ENCODE data around the gene IRF9. TPM values are rescaled to one million over a fixed set of nuclear protein-coding genes. Genes with fewer than 3 reads are reported as not detected.

IRF9 gene
- total RNA-seq, 2 experiments from 2014 or later, result 133 to 136 TPM

GRCh38 chr14:24186831-24187538 lies 25.9 kb downstream of the IRF9 start:
- Mint-ChIP-seq H3K36me3 (peaks cover 24% of the 10 kb centered on the region), H3K27me3 (no peaks in the 10 kb centered on the region), H3K27ac (peak overlapping the region; percentile 54), H3K9me3 (no peaks in the 10 kb centered on the region), H3K4me3 (peak overlapping the region; percentile 93), H3K4me1 (peaks cover 32% of the 10 kb centered on the region)
- no peak for DNase-seq

- H3K27me3 Mint-ChIP-seq, result no peaks in the 10 kb centered on the region
- peaks cover 34% of the 10 kb centered on the region for H3K4me1 Mint-ChIP-seq
- H3K36me3 Mint-ChIP-seq, result peaks cover 24% of the 10 kb centered on the region
- H3K27ac Mint-ChIP-seq, result peak overlapping the region; percentile 90
- H3K4me3 Mint-ChIP-seq, result peak overlapping the region; percentile 93
- DNase-seq, result no peak
- no peaks in the 10 kb centered on the region for H3K9me3 Mint-ChIP-seq
These were observed 26.5 kb downstream of the IRF9 start for GRCh38 chr14:24187539-24187915.

- H3K27ac Mint-ChIP-seq, result peak within 1 kb of the TSS; percentile 90
- peaks cover 37% of the 10 kb centered on the region for H3K4me1 Mint-ChIP-seq
- peak; percentile 92 for DNase-seq
- peaks cover 25% of the 10 kb centered on the region for H3K36me3 Mint-ChIP-seq
- no peaks in the 10 kb centered on the region for H3K9me3 Mint-ChIP-seq
- H3K27me3 Mint-ChIP-seq, result no peaks in the 10 kb centered on the region
- H3K4me3 Mint-ChIP-seq, result peak within 1 kb of the TSS; percentile 93
These were observed 27.4 kb downstream of the IRF9 start, which contains the start of gene IPO4 for GRCh38 chr14:24188251-24189058. Gene IPO4, minus strand, starts transcription at chr14:24188816. Its CDS starts 29 bp downstream, at chr14:24188787.

GRCh38 chr14:24189059-24189375 lies 28.0 kb downstream of the IRF9 start:
- Mint-ChIP-seq H3K27me3 (no peaks in the 10 kb centered on the region), H3K4me1 (peaks cover 38% of the 10 kb centered on the region), H3K36me3 (peaks cover 27% of the 10 kb centered on the region), H3K9me3 (no peaks in the 10 kb centered on the region), H3K4me3 (peak overlapping the region; percentile 93), H3K27ac (peak overlapping the region; percentile 90)
- DNase-seq, result no peak

- H3K4me1 Mint-ChIP-seq, result peaks cover 43% of the 10 kb centered on the region
- no peak for DNase-seq
- H3K27me3 Mint-ChIP-seq, result no peaks in the 10 kb centered on the region
- H3K9me3 Mint-ChIP-seq, result no peaks in the 10 kb centered on the region
- H3K4me3 Mint-ChIP-seq, result peak overlapping the region; percentile 11
- H3K27ac Mint-ChIP-seq, result peak overlapping the region; percentile 40
- H3K36me3 Mint-ChIP-seq, result peaks cover 28% of the 10 kb centered on the region
These were observed 28.4 kb downstream of the IRF9 start for GRCh38 chr14:24189460-24189859.

- Mint-ChIP-seq H3K27me3 (no peaks in the 10 kb centered on the region), H3K4me1 (peaks cover 49% of the 10 kb centered on the region), H3K27ac (no peak overlapping the region)
These were observed 29.4 kb downstream of the IRF9 start for GRCh38 chr14:24190416-24190815.

GRCh38 chr14:24192933-24193332 lies 31.9 kb downstream of the IRF9 start:
- Mint-ChIP-seq H3K4me1 (peaks cover 48% of the 10 kb centered on the region), H3K27me3 (no peaks in the 10 kb centered on the region), H3K4me3 (no peak overlapping the region), H3K36me3 (peaks cover 24% of the 10 kb centered on the region), H3K9me3 (no peaks in the 10 kb centered on the region), H3K27ac (peak overlapping the region; percentile 28)
- DNase-seq, result no peak

More at GRCh38 chr14:24190416-24190815, 29.4 kb downstream of the IRF9 start:
- Mint-ChIP-seq H3K9me3 (no peaks in the 10 kb centered on the region), H3K4me3 (no peak overlapping the region), H3K36me3 (peaks cover 30% of the 10 kb centered on the region)
- no peak for DNase-seq

- Mint-ChIP-seq H3K36me3 (peaks cover 32% of the 10 kb centered on the region), H3K27me3 (no peaks in the 10 kb centered on the region), H3K9me3 (peaks cover 1% of the 10 kb centered on the region), H3K27ac (peak overlapping the region; percentile 96), H3K4me1 (peaks cover 53% of the 10 kb centered on the region), H3K4me3 (peak overlapping the region; percentile 96)
- no peak for DNase-seq
These were observed 33.3 kb downstream of the IRF9 start for GRCh38 chr14:24194186-24194872.

- Mint-ChIP-seq H3K9me3 (peaks cover 1% of the 10 kb centered on the region), H3K27ac (peak overlapping the region; percentile 96), H3K4me1 (peaks cover 50% of the 10 kb centered on the region), H3K4me3 (peak overlapping the region; percentile 96), H3K36me3 (peaks cover 36% of the 10 kb centered on the region), H3K27me3 (no peaks in the 10 kb centered on the region)
- no peak for DNase-seq
These were observed 33.8 kb downstream of the IRF9 start for GRCh38 chr14:24194873-24195185.

- H3K4me1 Mint-ChIP-seq, result peaks cover 47% of the 10 kb centered on the region
- DNase-seq, result peak; percentile 90
- H3K27ac Mint-ChIP-seq, result peak within 1 kb of the TSS; percentile 96
- H3K36me3 Mint-ChIP-seq, result peaks cover 41% of the 10 kb centered on the region
- H3K9me3 Mint-ChIP-seq, result peaks cover 1% of the 10 kb centered on the region
- no peaks in the 10 kb centered on the region for H3K27me3 Mint-ChIP-seq
- H3K4me3 Mint-ChIP-seq, result peak within 1 kb of the TSS; percentile 96
These were observed 34.4 kb downstream of the IRF9 start, which contains the start of gene TM9SF1 for GRCh38 chr14:24195186-24196070. Gene TM9SF1, minus strand, starts transcription at chr14:24195441. Its CDS starts 422 bp downstream, at chr14:24195019.

- Mint-ChIP-seq H3K27ac (peak overlapping the region; percentile 96), H3K27me3 (no peaks in the 10 kb centered on the region), H3K9me3 (peaks cover 2% of the 10 kb centered on the region), H3K4me1 (peaks cover 45% of the 10 kb centered on the region), H3K36me3 (peaks cover 49% of the 10 kb centered on the region), H3K4me3 (peak overlapping the region; percentile 96)
- no peak for DNase-seq
These were observed 35.3 kb downstream of the IRF9 start for GRCh38 chr14:24196071-24197055.

- Mint-ChIP-seq H3K36me3 (peaks cover 52% of the 10 kb centered on the region), H3K9me3 (peaks cover 6% of the 10 kb centered on the region), H3K27ac (peak overlapping the region; percentile 96), H3K4me3 (peak overlapping the region; percentile 96), H3K4me1 (peaks cover 42% of the 10 kb centered on the region), H3K27me3 (no peaks in the 10 kb centered on the region)
- DNase-seq, result no peak
These were observed 36.0 kb downstream of the IRF9 start for GRCh38 chr14:24197056-24197450.

GRCh38 chr14:24198814-24199524 lies 37.9 kb downstream of the IRF9 start:
- H3K27me3 Mint-ChIP-seq, result no peaks in the 10 kb centered on the region
- H3K9me3 Mint-ChIP-seq, result peaks cover 15% of the 10 kb centered on the region
- H3K27ac Mint-ChIP-seq, result peak overlapping the region; percentile 49
- peaks cover 63% of the 10 kb centered on the region for H3K36me3 Mint-ChIP-seq
- peaks cover 33% of the 10 kb centered on the region for H3K4me1 Mint-ChIP-seq
- DNase-seq, result no peak
- H3K4me3 Mint-ChIP-seq, result peak overlapping the region; percentile 23

All from activated naive CD8-positive, alpha-beta T cell treated with anti-CD3 and anti-CD28 coated beads for 36 hours (primary cell).